MM.1S (cell line): Measurements from ENCODE around the gene MYO5C.

Experiments
- EZH2phosphoT487 ChIP-seq: fragments of 300-600 bp; sonication (generic); IDR thresholded peaks from 2 replicates; pipeline ENCODE4 v1.6.1; 2018; ENCODE audit warnings: antibody characterized with exemption, low read length
- TF ChIP-seq, protein P1 (sequence below): fragments of 300-600 bp; sonication (generic); IDR thresholded peaks from 2 replicates; pipeline ENCODE4 v1.5.1; 2016; ENCODE audit warnings: antibody characterized with exemption, low read length, mixed read lengths

GRCh38 chr15:52261026-52261425, 34.6 kb downstream of the MYO5C start:
- TF ChIP-seq, protein P1, sequence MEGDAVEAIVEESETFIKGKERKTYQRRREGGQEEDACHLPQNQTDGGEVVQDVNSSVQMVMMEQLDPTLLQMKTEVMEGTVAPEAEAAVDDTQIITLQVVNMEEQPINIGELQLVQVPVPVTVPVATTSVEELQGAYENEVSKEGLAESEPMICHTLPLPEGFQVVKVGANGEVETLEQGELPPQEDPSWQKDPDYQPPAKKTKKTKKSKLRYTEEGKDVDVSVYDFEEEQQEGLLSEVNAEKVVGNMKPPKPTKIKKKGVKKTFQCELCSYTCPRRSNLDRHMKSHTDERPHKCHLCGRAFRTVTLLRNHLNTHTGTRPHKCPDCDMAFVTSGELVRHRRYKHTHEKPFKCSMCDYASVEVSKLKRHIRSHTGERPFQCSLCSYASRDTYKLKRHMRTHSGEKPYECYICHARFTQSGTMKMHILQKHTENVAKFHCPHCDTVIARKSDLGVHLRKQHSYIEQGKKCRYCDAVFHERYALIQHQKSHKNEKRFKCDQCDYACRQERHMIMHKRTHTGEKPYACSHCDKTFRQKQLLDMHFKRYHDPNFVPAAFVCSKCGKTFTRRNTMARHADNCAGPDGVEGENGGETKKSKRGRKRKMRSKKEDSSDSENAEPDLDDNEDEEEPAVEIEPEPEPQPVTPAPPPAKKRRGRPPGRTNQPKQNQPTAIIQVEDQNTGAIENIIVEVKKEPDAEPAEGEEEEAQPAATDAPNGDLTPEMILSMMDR: no peak
- no peak for TF ChIP-seq EZH2phosphoT487
